Measurements from ENCODE around the gene DKC1.

Gene DKC1

DNA sequence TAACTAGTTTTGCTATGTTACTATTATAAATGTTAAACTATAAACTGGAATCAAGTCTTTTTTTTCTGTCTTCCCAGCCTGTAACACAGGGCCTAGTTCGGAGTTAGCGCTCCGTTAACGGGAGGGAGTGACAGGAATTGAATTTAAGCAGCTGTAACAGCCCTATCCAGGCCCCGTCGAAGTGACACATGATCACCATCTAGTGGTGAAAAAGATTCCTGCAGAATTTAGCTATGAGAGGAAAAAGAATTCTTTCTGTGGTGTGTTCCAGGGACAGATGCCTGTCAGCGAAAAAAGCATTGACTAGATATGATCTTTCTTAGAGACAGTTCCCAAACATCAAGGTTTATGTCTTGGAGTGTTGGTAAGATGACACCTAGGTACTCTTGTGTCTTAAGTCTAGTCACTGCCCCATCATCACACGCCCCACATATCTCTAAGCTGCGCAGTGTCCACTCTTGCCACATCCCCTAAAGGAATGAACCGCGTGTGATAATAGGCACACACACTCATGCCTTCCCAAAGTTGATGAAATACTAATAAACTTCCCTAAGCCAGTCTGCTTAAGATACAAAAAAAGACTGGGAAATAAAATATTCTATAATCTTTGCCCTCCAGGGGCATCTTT is 13.8 kb upstream of the DKC1 start:
- TF ChIP-seq CTCF (IDR thresholded peaks at IDR 0.05; ENCODE audit: extremely low read depth, insufficient read depth, missing control alignments), result peak; percentile 70
- DNase-seq (ENCODE audit: low spot score), result peak; percentile 57
- in situ Hi-C loops (cut with MboI; ENCODE audit: low pct_unique_long_range_greater_than_20kb, low sequenced_read_pairs, unreplicated experiment), result loop anchor here (25.0 kb wide), 1 partner anchor 162 kb away; the partner anchor contains the start of gene CTAG1A

DNA sequence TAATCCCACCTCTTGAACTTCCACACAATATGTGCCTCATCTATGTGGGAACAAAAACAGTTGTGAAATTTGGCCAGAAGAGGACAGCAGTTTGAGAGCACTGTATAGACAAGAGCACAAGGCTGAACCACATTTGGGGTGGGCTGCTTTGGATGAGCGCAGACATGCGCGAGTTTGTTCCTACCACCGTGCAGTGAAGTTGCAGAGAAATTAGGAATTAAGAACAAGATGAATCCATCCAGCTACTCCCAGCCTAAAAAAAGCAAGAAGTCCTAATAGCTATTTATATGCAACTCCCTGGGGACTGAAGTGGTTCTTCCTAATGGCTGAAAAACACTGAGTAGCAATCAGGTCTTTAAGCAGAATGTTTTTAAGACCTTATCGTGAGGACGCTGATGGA is 12.8 kb upstream of the DKC1 start:
- DNase-seq (ENCODE audit: low spot score), result no peak
- in situ Hi-C loops (cut with MboI; ENCODE audit: low pct_unique_long_range_greater_than_20kb, low sequenced_read_pairs, unreplicated experiment), result loop anchor here (25.0 kb wide), 1 partner anchor 163 kb away; the partner anchor contains the start of gene CTAG1A
- TF ChIP-seq CTCF (IDR thresholded peaks at IDR 0.05; ENCODE audit: extremely low read depth, insufficient read depth, missing control alignments), result no peak

GRCh38 chrX:154750301-154751202 is 12.1 kb upstream of the DKC1 start, which contains the start of gene GAB3:
TSS of gene GAB3 (minus strand) at chrX:154751077. CDS start at chrX:154751025, 52 bp downstream.
- no peak for TF ChIP-seq CTCF (IDR thresholded peaks at IDR 0.05; ENCODE audit: extremely low read depth, insufficient read depth, missing control alignments)
- in situ Hi-C loops (cut with MboI; ENCODE audit: low pct_unique_long_range_greater_than_20kb, low sequenced_read_pairs, unreplicated experiment), result no loop called here
- peak; percentile 47 for DNase-seq (ENCODE audit: low spot score)

DNA sequence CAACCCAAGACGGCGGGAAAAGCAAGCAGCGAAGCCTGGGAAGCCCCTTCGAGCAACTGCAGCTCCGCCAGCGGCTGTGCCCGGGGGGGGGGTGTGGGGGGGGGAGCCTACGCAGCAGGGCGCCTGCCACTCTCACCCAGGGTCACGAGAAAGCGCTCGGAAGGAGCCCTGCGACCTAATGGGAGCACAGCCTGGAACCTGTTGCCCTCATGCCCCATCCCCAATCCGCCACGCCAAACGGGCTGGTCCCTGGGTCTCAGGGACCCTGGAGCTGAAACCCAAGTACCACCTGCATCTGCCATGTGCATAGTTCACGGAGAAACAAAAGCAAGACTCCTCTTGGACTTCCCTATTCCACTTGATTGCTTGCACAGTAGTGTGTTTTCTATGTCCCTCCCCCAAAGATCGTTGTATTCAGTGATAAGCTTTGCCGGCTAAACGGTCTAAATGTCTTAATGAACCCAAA is 11.4 kb upstream of the DKC1 start:
- no peak for TF ChIP-seq CTCF (IDR thresholded peaks at IDR 0.05; ENCODE audit: extremely low read depth, insufficient read depth, missing control alignments)
- no peak for DNase-seq (ENCODE audit: low spot score)
- in situ Hi-C loops (cut with MboI; ENCODE audit: low pct_unique_long_range_greater_than_20kb, low sequenced_read_pairs, unreplicated experiment), result no loop called here

DNA sequence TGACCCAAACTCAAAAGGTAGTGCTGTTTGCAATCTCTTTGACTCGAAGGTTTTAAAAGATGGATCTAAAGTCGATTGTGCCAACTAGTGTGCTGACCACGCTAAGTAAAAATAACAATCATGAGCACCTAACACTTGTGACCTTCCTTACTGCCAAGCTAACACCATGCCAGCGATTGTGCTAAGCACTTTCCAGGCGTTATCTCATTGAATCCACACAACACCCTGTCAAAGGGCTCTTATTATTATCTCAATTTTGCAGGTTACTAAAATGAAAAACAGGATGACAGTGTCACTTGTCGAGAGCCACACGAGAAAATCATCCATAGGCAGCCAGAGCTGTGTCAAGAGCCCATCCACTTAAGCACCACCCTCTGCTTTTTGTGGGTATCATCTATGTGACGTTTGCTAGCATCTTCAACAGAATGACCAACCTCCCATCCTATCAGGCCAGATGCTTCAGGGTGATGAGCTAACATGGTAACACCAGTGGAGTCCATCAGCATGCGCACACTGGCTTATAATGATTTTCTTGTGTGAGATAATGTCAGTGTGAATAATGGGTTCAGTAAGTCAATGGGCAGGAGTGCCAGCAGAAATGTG is 10.9 kb upstream of the DKC1 start:
- no peak for DNase-seq (ENCODE audit: low spot score)
- TF ChIP-seq CTCF (IDR thresholded peaks at IDR 0.05; ENCODE audit: extremely low read depth, insufficient read depth, missing control alignments), result no peak
- in situ Hi-C loops (cut with MboI; ENCODE audit: low pct_unique_long_range_greater_than_20kb, low sequenced_read_pairs, unreplicated experiment), result no loop called here

GRCh38 chrX:154758696-154759095 is 4.0 kb upstream of the DKC1 start:
- in situ Hi-C loops (cut with MboI; ENCODE audit: low pct_unique_long_range_greater_than_20kb, low sequenced_read_pairs, unreplicated experiment), result no loop called here
- DNase-seq (ENCODE audit: low spot score), result peak; percentile 2
- no peak for TF ChIP-seq CTCF (IDR thresholded peaks at IDR 0.05; ENCODE audit: extremely low read depth, insufficient read depth, missing control alignments)

Data from GM13977 (cell line).